ENCODE results near the gene ZNF592. TPM values are rescaled to one million over a fixed set of nuclear protein-coding genes. Genes with fewer than 3 reads are reported as not detected.

The ZNF592 gene
- total and polyA plus RNA-seq, 8 donors, result 3.8 to 36.8 (median 9.8) TPM

DNA sequence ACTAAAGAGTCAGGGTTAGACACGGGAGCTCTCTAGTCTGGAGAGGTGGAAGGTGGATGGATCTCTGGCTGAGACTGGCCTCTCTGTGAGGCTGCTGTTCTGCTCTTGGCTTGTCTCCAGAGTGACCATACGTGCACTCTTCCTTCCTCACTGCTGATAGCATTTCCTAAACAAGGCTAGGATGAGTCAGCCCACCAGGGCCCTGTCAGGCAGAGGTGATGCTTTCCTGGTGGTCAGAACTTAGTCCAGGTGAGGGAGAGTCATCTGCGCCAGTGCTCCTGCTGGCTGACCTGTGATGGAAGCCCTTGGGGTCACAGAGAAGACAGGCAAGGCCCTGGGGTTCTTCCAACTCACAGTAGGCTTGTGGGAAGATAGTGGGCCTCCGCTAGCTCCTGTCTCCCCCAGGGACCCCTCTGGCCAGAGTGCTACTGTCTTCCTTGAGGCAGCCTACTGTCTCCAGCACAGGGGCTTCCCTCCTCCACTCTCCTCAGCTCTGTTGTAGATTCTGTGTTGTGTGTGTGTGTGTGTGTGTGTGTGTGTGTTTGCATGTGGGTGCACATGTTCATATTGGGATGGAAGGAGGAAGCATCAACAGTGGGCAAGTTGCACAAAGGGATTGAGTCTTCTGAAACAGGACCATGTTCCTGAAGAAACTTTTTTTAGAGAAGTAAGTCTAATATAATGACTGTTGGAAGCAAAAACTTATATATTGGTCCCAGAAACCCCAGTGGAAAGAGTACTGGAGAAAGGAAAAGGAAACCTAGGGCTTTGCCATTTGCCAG is 85.2 kb downstream of the ZNF592 start:
- intact Hi-C loops (cut with DNase I; ENCODE audit: low total_unique reads), result no loop called here
- no peaks in the 10 kb centered on the region for H3K36me3 ChIP-seq
- no peaks in the 10 kb centered on the region for H3K9me3 ChIP-seq
- no peak overlapping the region for H3K4me3 ChIP-seq
- peak overlapping the region in 1 of 5 donors; percentile 68 for H3K27ac ChIP-seq
- no peak for TF ChIP-seq POLR2AphosphoS5 (IDR thresholded peaks at IDR 0.05)
- no peak for TF ChIP-seq EP300 (IDR thresholded peaks at IDR 0.05)
- TF ChIP-seq, protein P1, sequence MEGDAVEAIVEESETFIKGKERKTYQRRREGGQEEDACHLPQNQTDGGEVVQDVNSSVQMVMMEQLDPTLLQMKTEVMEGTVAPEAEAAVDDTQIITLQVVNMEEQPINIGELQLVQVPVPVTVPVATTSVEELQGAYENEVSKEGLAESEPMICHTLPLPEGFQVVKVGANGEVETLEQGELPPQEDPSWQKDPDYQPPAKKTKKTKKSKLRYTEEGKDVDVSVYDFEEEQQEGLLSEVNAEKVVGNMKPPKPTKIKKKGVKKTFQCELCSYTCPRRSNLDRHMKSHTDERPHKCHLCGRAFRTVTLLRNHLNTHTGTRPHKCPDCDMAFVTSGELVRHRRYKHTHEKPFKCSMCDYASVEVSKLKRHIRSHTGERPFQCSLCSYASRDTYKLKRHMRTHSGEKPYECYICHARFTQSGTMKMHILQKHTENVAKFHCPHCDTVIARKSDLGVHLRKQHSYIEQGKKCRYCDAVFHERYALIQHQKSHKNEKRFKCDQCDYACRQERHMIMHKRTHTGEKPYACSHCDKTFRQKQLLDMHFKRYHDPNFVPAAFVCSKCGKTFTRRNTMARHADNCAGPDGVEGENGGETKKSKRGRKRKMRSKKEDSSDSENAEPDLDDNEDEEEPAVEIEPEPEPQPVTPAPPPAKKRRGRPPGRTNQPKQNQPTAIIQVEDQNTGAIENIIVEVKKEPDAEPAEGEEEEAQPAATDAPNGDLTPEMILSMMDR (IDR thresholded peaks at IDR 0.05), result no peak
- TF ChIP-seq POLR2A (IDR thresholded peaks at IDR 0.05), result no peak
- no peaks in the 10 kb centered on the region for H3K27me3 ChIP-seq
- DNase-seq, result peak in 1 of 2 donors; percentile 42
- H3K4me1 ChIP-seq, result peaks cover 6 to 60% (median 33%) of the 10 kb centered on the region in 4 donors
- 30 to 75% (median 59%) methylated on average over 3 to 4 of the region's 4 CpGs for WGBS, 5 donors

DNA sequence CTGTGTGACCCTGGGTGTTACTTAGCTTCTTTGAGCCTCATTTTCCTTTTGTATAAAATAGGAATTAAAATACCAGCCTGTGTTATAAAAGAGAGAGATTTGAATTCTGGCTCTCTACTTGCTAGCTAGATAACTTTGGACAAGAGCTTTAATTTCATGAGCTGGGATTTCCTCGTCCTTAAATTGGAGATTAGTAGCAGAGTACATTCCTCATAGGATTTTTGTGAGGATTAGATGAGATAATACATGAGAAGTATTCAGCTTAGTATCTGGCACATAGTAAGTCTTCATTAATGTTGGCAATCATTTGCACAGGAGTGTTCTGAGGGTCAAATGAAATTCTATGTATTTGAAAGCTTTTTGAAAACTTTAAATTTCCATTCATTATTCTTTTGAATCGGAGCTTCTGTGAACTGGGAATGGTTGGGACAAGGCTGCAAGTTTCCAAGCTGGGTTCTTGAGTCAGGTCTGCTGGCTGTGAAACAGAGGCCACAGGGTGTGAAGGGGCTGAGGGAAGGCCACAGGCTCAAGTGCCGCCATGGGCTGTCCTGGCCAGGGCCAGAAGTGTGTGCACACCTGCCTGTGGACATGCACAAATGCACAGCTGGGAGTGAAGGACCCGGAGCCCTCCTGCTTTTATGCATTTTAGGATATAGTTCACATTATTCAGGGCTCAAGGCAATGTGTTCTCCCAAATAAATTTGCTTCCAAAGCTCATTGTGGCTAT is 86.0 kb downstream of the ZNF592 start:
- H3K4me3 ChIP-seq, result no peak overlapping the region
- intact Hi-C loops (cut with DNase I; ENCODE audit: low total_unique reads), result no loop called here
- 84 to 90% (median 86%) methylated on average over 4 of the region's 4 CpGs for WGBS, 5 donors
- peak overlapping the region in 1 of 5 donors; percentile 68 for H3K27ac ChIP-seq
- H3K4me1 ChIP-seq, result peaks cover 6 to 60% (median 35%) of the 10 kb centered on the region in 4 donors
- H3K9me3 ChIP-seq, result no peaks in the 10 kb centered on the region
- no peak for TF ChIP-seq EP300 (IDR thresholded peaks at IDR 0.05)
- TF ChIP-seq POLR2AphosphoS5 (IDR thresholded peaks at IDR 0.05), result no peak
- TF ChIP-seq, protein P1 (IDR thresholded peaks at IDR 0.05), result no peak
- TF ChIP-seq POLR2A (IDR thresholded peaks at IDR 0.05), result no peak
- DNase-seq, result no peak
- no peaks in the 10 kb centered on the region for H3K36me3 ChIP-seq
- H3K27me3 ChIP-seq, result no peaks in the 10 kb centered on the region

DNA sequence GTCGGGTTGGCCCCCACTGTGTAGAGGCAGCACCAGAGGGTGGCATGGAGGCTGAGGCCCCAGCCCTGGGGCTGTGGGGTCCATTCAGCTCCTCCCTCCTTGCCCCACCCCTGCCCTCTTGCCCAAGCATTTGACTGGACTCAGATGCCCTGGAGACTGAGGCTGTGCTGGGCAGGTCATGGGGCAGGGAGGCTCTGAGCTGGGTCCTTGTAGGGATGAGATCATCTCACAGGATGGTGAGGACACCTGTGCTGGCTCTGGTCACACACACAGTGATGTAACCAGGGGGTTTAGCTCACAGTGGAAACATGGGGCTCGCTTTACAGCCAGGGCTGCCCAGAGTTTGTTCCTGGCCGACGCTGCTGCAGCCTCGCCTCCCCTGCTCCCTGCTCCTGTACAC is 86.6 kb downstream of the ZNF592 start:
- WGBS, 5 donors, result 84 to 94% (median 86%) methylated on average over 5 of the region's 5 CpGs
- H3K27ac ChIP-seq, result peak overlapping the region in 1 of 5 donors; percentile 58
- H3K36me3 ChIP-seq, result peaks cover 0 to 3% (median 0%) of the 10 kb centered on the region in 4 donors
- intact Hi-C loops (cut with DNase I; ENCODE audit: low total_unique reads), result no loop called here
- TF ChIP-seq, protein P1 (IDR thresholded peaks at IDR 0.05), result no peak
- TF ChIP-seq POLR2AphosphoS5 (IDR thresholded peaks at IDR 0.05) (no peak), EP300 (IDR thresholded peaks at IDR 0.05) (no peak), POLR2A (IDR thresholded peaks at IDR 0.05) (no peak)
- no peak for DNase-seq
- no peak overlapping the region for H3K4me3 ChIP-seq
- H3K4me1 ChIP-seq, result peaks cover 8 to 65% (median 38%) of the 10 kb centered on the region in 4 donors
- no peaks in the 10 kb centered on the region for H3K9me3 ChIP-seq
- H3K27me3 ChIP-seq, result no peaks in the 10 kb centered on the region

DNA sequence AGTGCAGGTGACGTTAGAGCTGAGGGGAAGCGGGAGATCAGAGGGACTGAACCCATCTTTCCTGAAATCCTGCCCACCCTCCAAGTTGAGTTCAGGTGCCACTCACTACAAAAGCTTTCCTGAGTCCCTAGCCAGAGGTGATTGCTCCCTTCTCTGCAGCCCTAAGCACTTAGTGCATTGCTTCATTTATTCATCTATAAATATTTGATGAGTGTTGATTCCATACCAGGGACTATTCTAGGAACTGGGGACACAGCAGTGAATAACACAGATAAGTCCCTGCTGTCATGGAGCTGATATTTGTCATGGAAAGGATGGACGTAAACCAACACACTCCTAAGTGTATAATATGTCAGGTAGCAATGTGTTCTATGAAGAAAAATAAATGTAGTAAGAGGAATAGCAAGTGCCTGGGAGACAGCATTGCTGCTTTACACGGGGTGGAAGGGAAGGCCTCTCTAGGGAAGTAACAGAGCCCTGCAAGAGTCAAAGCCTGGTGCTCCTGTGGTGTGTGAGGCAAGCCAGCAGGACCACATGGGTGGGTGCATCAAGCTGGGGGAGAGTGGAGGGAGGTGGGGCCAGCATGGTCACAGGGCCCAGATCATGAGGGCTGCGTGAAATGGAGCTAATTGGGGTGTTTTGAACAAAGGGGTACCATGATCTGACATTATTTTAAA is 87.4 kb downstream of the ZNF592 start:
- no peak overlapping the region for H3K4me3 ChIP-seq
- peaks cover 0 to 3% (median 0%) of the 10 kb centered on the region in 4 donors for H3K36me3 ChIP-seq
- intact Hi-C loops (cut with DNase I; ENCODE audit: low total_unique reads), result no loop called here
- peak overlapping the region in 1 of 5 donors; percentile 58 for H3K27ac ChIP-seq
- H3K4me1 ChIP-seq, result peaks cover 16 to 73% (median 47%) of the 10 kb centered on the region in 4 donors
- no peaks in the 10 kb centered on the region for H3K27me3 ChIP-seq
- DNase-seq, result no peak
- H3K9me3 ChIP-seq, result no peaks in the 10 kb centered on the region
- TF ChIP-seq EP300 (IDR thresholded peaks at IDR 0.05), result no peak
- no peak for TF ChIP-seq POLR2AphosphoS5 (IDR thresholded peaks at IDR 0.05)
- TF ChIP-seq POLR2A (IDR thresholded peaks at IDR 0.05), result no peak
- TF ChIP-seq, protein P1 (IDR thresholded peaks at IDR 0.05), result no peak
- 73 to 88% (median 82%) methylated on average over 5 of the region's 5 CpGs for WGBS, 5 donors
